ENCODE results near the gene ZBTB7C.

DNA sequence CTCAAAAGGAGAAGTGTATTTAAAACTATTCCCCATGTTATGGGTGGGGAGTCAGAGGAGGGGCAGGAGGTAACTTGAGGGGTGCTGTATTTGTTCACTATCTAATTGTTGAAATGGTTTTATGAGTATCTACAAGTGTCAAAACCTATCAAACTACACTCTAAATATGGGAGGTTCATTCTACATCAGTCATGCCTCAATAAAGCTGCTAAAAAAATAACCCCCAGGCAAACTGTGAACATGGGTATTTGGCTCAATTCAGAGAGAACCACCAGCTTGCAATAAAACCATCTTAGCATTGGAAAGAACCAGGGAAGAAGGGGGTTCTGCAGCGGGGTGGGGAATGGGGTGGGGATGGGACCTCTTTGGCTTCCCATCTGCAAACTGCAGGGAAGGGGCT is 302.7 kb downstream of the ZBTB7C start:
- no peak for TF ChIP-seq CTCF (IDR thresholded peaks at IDR 0.05)
- TF ChIP-seq POLR2AphosphoS5 (IDR thresholded peaks at IDR 0.05), result no peak
